ENCODE measurements around the gene ANKFN1.

Gene ANKFN1

GRCh38 chr17:56260376-56261002 lies 107.2 kb downstream of the ANKFN1 start:
- TF ChIP-seq GATA2 (IDR thresholded peaks at IDR 0.05; ENCODE audit: low read depth, low read length) (no peak), GATA3 (IDR thresholded peaks at IDR 0.05; ENCODE audit: low read depth, low read length) (no peak)

DNA sequence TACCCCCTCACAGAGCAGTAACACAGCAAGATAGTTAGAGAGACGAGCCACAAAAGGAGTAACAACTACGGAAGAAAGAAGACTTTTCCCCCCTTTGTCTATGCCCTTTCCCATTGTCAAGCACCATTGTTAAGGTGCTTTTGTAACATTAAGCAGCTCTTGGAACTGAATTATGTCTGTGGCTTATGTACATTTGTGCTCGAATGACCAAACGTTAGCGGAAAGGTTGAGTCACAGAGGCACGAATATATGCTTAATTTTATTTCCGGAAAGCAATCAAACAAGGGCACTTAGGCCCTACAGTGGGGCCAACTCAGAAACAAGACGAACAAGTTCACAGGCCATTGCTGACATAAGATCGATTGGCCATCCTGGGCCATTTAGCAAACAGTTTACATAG lies 109.5 kb downstream of the ANKFN1 start:
- no peak for TF ChIP-seq GATA3 (IDR thresholded peaks at IDR 0.05; ENCODE audit: low read depth, low read length)
- TF ChIP-seq GATA2 (IDR thresholded peaks at IDR 0.05; ENCODE audit: low read depth, low read length): no peak

DNA sequence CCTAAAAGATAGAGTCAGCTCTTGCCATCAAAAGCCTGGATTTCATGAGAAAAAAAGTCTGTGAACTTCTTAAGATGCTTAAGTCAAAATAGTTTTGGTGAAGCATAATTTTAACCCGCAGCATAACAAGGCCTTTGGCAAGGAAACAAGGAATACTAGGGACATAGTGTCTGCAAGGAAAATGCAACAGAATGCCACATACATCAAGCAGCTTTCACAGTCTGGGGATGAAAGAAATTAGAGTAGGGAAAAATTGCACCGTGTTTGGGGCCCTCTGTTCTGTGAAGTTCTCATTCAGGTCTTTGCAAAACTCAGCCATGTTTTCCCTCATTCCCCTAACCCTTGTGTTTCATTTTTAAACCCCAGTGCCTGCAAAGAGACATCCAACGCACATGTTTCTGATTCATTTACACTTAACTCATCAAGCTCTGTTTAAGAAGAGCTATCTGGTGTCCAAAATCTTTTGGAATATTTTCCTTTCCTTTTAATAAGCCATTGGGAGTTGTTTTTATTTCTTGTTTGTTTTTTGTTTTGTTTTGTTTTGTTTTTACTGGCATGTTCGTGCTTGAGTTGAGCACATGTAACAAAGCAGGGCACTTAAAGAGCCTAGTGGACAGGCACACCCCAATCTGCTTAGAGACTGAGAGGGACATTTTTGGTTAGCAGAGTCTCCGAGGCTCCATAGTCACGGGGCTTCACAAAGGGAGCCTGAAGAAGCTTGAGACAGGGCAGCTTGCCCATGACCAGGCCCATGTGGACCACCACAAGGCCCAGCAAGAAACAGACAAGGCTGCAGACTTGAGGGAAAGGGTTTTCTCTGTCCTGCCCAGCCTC lies 116.5 kb downstream of the ANKFN1 start:
- no peak for TF ChIP-seq GATA3 (IDR thresholded peaks at IDR 0.05; ENCODE audit: low read depth, low read length)
- TF ChIP-seq GATA2 (IDR thresholded peaks at IDR 0.05; ENCODE audit: low read depth, low read length): no peak

GRCh38 chr17:56274491-56274890 lies 121.2 kb downstream of the ANKFN1 start:
- TF ChIP-seq GATA2 (IDR thresholded peaks at IDR 0.05; ENCODE audit: low read depth, low read length) (no peak), GATA3 (IDR thresholded peaks at IDR 0.05; ENCODE audit: low read depth, low read length) (no peak)

GRCh38 chr17:56284482-56284881 lies 131.2 kb downstream of the ANKFN1 start:
- TF ChIP-seq GATA2 (IDR thresholded peaks at IDR 0.05; ENCODE audit: low read depth, low read length): no peak
- no peak for TF ChIP-seq GATA3 (IDR thresholded peaks at IDR 0.05; ENCODE audit: low read depth, low read length)

- TF ChIP-seq GATA3 (IDR thresholded peaks at IDR 0.05; ENCODE audit: low read depth, low read length): no peak
- no peak for TF ChIP-seq GATA2 (IDR thresholded peaks at IDR 0.05; ENCODE audit: low read depth, low read length)
These were observed 136.0 kb downstream of the ANKFN1 start for GRCh38 chr17:56289321-56289720.

- no peak for TF ChIP-seq GATA3 (IDR thresholded peaks at IDR 0.05; ENCODE audit: low read depth, low read length)
- no peak for TF ChIP-seq GATA2 (IDR thresholded peaks at IDR 0.05; ENCODE audit: low read depth, low read length)
These were observed 137.0 kb downstream of the ANKFN1 start for GRCh38 chr17:56290101-56290801.

DNA sequence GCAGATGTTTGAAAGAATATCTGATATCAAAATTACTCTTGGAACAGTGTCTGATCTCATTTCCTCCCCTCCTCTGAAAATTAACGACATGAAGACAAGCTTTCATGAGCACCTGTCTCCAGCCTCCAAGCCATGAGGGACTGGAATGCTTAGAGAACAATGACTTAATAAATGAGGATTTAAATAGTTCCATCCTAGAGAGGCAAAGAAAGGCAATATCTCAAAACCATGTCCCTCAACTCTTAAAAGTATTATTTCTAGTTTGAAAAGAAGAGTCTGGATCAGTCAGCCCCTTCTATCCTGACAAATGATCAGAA lies 137.5 kb downstream of the ANKFN1 start:
- TF ChIP-seq GATA2 (IDR thresholded peaks at IDR 0.05; ENCODE audit: low read depth, low read length) (no peak), GATA3 (IDR thresholded peaks at IDR 0.05; ENCODE audit: low read depth, low read length) (no peak)

GRCh38 chr17:56291226-56291805 lies 138.0 kb downstream of the ANKFN1 start:
- TF ChIP-seq GATA2 (IDR thresholded peaks at IDR 0.05; ENCODE audit: low read depth, low read length): no peak
- TF ChIP-seq GATA3 (IDR thresholded peaks at IDR 0.05; ENCODE audit: low read depth, low read length): no peak

- no peak for TF ChIP-seq GATA2 (IDR thresholded peaks at IDR 0.05; ENCODE audit: low read depth, low read length)
- no peak for TF ChIP-seq GATA3 (IDR thresholded peaks at IDR 0.05; ENCODE audit: low read depth, low read length)
These were observed 138.7 kb downstream of the ANKFN1 start for GRCh38 chr17:56292010-56292409.

GRCh38 chr17:56292578-56292977 lies 139.3 kb downstream of the ANKFN1 start:
- TF ChIP-seq GATA3 (IDR thresholded peaks at IDR 0.05; ENCODE audit: low read depth, low read length): no peak
- TF ChIP-seq GATA2 (IDR thresholded peaks at IDR 0.05; ENCODE audit: low read depth, low read length): no peak

DNA sequence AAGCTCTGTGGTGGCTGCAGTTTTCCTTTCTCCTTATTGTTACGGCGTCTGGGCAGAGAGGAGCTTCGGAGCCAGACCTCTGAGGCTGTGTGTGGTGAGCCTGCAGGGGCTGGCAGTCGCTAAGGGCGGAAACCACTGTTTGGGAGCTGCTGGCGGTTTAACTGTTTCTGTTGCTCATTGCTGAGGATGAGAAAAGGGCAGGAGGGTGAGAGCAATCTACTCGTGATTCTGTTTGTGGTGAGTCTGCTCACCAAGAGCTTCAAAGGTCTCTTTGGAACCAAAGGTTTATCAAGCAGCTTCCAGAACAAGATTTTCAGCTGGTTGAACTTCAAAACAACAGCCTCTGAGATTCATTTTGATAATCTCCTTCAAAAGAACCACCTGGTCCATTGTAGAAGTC lies 143.9 kb downstream of the ANKFN1 start:
- no peak for TF ChIP-seq GATA3 (IDR thresholded peaks at IDR 0.05; ENCODE audit: low read depth, low read length)
- TF ChIP-seq GATA2 (IDR thresholded peaks at IDR 0.05; ENCODE audit: low read depth, low read length): no peak

DNA sequence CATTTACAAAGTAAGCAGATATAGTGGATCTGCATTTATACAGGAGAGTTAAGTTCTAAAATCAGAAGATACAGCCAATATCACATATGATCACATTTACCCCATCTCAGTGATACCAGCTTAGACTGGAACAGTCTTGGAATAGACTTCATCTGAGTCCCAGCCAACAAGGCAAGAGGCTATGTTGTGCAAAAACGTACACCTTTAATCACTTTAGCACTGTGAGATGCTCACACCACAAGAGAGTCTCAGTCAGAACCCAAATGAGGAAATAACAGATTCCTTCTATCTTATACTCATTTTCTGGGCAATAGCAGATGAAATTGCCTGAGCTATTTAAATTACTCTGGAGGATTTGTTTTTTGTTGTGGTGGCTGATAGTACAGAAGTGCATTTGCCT lies 145.6 kb downstream of the ANKFN1 start:
- TF ChIP-seq GATA3 (IDR thresholded peaks at IDR 0.05; ENCODE audit: low read depth, low read length) (no peak), GATA2 (IDR thresholded peaks at IDR 0.05; ENCODE audit: low read depth, low read length) (no peak)

- TF ChIP-seq GATA3 (IDR thresholded peaks at IDR 0.05; ENCODE audit: low read depth, low read length): no peak
- no peak for TF ChIP-seq GATA2 (IDR thresholded peaks at IDR 0.05; ENCODE audit: low read depth, low read length)
These were observed 146.9 kb downstream of the ANKFN1 start for GRCh38 chr17:56300144-56300543.

Data from SH-SY5Y (cell line).